Activated T-helper 1 cell treated with Interleukin-2 at 50 U/mL for 16 hours (primary cell): Measurements from ENCODE around the gene VPS72.

ENCODE experiments used
- DNase-seq: peaks from one replicate; pipeline ENCODE4 v3.0.0-alpha.2; 2020; ENCODE audit warnings: low read depth

VPS72 gene

GRCh38 chr1:151187205-151187604 is 2.8 kb downstream of the VPS72 start:
- no peak for DNase-seq

- DNase-seq = no peak
These were observed 5.8 kb downstream of the VPS72 start for GRCh38 chr1:151184211-151184610.

GRCh38 chr1:151176514-151177045 is 13.4 kb downstream of the VPS72 start:
- DNase-seq = no peak

GRCh38 chr1:151175863-151176262 is 14.1 kb downstream of the VPS72 start, which contains the start of gene TMOD4:
TMOD4 (minus strand) TSS chr1:151175981; CDS start chr1:151174875, 1,106 bp downstream.
- no peak for DNase-seq

- DNase-seq = no peak
These were observed 14.8 kb downstream of the VPS72 start for GRCh38 chr1:151175041-151175741.

GRCh38 chr1:151171190-151171589 is 18.8 kb downstream of the VPS72 start:
- no peak for DNase-seq

- DNase-seq = no peak
These were observed 22.9 kb downstream of the VPS72 start for GRCh38 chr1:151167116-151167515.

- DNase-seq = no peak
These were observed 23.5 kb downstream of the VPS72 start for GRCh38 chr1:151166505-151166956.

- peak; percentile 91 for DNase-seq
These were observed 24.1 kb downstream of the VPS72 start, which contains the start of the genes LYSMD1 and SCNM1 for GRCh38 chr1:151165738-151166504. LYSMD1 (minus strand) TSS chr1:151165902; CDS start chr1:151165258, 644 bp downstream. SCNM1 (plus strand) TSS chr1:151166144; CDS start chr1:151166153, 9 bp downstream.

- DNase-seq = no peak
These were observed 24.7 kb downstream of the VPS72 start for GRCh38 chr1:151165281-151165737.

- no peak for DNase-seq
These were observed 25.2 kb downstream of the VPS72 start for GRCh38 chr1:151164732-151165280.

GRCh38 chr1:151159373-151159772 is 30.6 kb downstream of the VPS72 start:
- DNase-seq = no peak

- no peak for DNase-seq
These were observed 31.2 kb downstream of the VPS72 start for GRCh38 chr1:151158751-151159251.

- no peak for DNase-seq
These were observed 31.7 kb downstream of the VPS72 start for GRCh38 chr1:151158326-151158725.

- DNase-seq = peak; percentile 57
These were observed 32.9 kb downstream of the VPS72 start for GRCh38 chr1:151157067-151157531.

GRCh38 chr1:151156515-151156819 is 33.5 kb downstream of the VPS72 start, which contains the start of gene TNFAIP8L2:
TNFAIP8L2 (plus strand) TSS chr1:151156649; CDS start chr1:151158698, 2,049 bp downstream.
- peak; percentile 61 for DNase-seq

GRCh38 chr1:151147665-151148064 is 42.3 kb downstream of the VPS72 start:
- DNase-seq = no peak

GRCh38 chr1:151147132-151147503 is 42.9 kb downstream of the VPS72 start:
- DNase-seq = no peak

- peak; percentile 82 for DNase-seq
These were observed 43.4 kb downstream of the VPS72 start, which contains the start of gene SEMA6C for GRCh38 chr1:151146412-151147131. SEMA6C (minus strand) TSS chr1:151146631; CDS start chr1:151142621, 4,010 bp downstream.

- DNase-seq = no peak
These were observed 44.0 kb downstream of the VPS72 start for GRCh38 chr1:151146072-151146411.

GRCh38 chr1:151145304-151146071 is 44.5 kb downstream of the VPS72 start:
- DNase-seq = no peak
